ENCODE measurements around the gene AQP12A. TPM values are rescaled to one million over a fixed set of nuclear protein-coding genes. Genes with fewer than 3 reads are reported as not detected.

Gene AQP12A
- total RNA-seq, 3 donors from 2014 or later = not detected

DNA sequence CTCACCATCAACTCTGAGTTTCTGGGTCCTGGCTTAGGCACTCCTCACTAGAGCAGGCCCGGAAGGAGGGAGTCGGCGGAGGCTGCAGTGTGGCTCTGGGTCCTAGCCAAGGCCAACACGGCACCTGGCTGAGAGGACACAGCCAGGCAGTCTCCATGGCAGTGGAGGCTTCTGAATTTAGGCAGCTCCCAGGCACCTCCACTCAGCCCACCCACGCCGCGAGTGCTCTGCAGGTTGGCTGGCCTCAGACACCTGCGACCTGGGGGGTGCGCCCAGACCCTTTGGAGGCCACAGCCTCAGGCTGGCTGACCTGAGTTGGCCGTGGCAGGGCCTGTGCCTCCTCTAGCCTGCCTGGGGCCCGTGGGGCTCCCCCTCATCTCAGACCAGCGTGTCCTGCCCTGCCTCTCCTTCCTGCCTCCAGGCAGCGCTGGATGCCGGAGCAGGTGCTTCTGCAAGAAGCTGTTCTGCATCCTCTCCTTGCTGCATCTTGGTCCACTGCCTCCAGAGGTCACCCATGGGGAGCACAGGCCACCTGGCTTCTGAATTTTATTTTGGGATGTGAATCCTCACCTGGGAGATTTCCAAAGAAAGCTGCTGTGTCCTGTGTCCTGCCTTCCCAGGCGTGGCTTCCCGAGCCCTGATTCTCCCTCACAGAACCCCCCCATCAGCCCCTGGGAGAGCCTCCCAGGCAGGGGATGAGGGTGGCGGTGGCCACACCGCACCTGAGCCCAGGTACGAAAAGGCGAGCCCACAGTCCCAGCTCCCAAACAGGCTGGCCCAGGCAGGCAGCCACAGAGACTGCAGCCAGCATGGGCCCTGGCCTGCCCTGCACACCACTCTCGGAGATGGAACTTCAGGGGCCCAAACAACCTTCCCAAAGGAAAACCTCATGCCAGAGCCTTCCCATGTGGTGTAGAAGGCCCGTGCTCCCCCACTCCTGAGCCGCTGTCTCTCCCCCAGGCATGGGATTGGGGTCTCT lies 23.4 kb downstream of the AQP12A start:
- H3K36me3 ChIP-seq = no peaks in the 10 kb centered on the region
- intact Hi-C loops (cut with DNase I; ENCODE audit: low total_unique reads) = no loop called here
- H3K4me3 ChIP-seq = no peak overlapping the region
- no peak for TF ChIP-seq POLR2A (IDR thresholded peaks at IDR 0.05)
- TF ChIP-seq POLR2AphosphoS5 (IDR thresholded peaks at IDR 0.05) = no peak
- TF ChIP-seq CTCF (IDR thresholded peaks at IDR 0.05) = no peak
- no peaks in the 10 kb centered on the region for H3K4me1 ChIP-seq
- no peak overlapping the region for H3K27ac ChIP-seq
- peaks cover 0 to 6% of the 10 kb centered on the region in 2 donors for H3K27me3 ChIP-seq
- no peaks in the 10 kb centered on the region for H3K9me3 ChIP-seq
- DNase-seq (ENCODE audit: low spot score in 2 of 2) = no peak

GRCh38 chr2:240716130-240716798 lies 24.6 kb downstream of the AQP12A start:
- Histone ChIP-seq H3K4me3 (no peak overlapping the region), H3K36me3 (no peaks in the 10 kb centered on the region), H3K27ac (no peak overlapping the region), H3K27me3 (peaks cover 0 to 6% of the 10 kb centered on the region in 2 donors), H3K9me3 (no peaks in the 10 kb centered on the region), H3K4me1 (no peaks in the 10 kb centered on the region)
- DNase-seq (ENCODE audit: low spot score in 2 of 2) = no peak
- TF ChIP-seq CTCF (IDR thresholded peaks at IDR 0.05) (no peak), POLR2A (IDR thresholded peaks at IDR 0.05) (no peak), POLR2AphosphoS5 (IDR thresholded peaks at IDR 0.05) (no peak)
- intact Hi-C loops (cut with DNase I; ENCODE audit: low total_unique reads) = no loop called here

- H3K4me1 ChIP-seq = no peaks in the 10 kb centered on the region
- peaks cover 0 to 6% of the 10 kb centered on the region in 2 donors for H3K27me3 ChIP-seq
- no peak for TF ChIP-seq POLR2AphosphoS5 (IDR thresholded peaks at IDR 0.05)
- no peak overlapping the region for H3K4me3 ChIP-seq
- intact Hi-C loops (cut with DNase I; ENCODE audit: low total_unique reads) = no loop called here
- no peaks in the 10 kb centered on the region for H3K9me3 ChIP-seq
- no peak overlapping the region for H3K27ac ChIP-seq
- no peaks in the 10 kb centered on the region for H3K36me3 ChIP-seq
- DNase-seq (ENCODE audit: low spot score in 2 of 2) = no peak
Measured at GRCh38 chr2:240717181-240717641, 25.5 kb downstream of the AQP12A start.

DNA sequence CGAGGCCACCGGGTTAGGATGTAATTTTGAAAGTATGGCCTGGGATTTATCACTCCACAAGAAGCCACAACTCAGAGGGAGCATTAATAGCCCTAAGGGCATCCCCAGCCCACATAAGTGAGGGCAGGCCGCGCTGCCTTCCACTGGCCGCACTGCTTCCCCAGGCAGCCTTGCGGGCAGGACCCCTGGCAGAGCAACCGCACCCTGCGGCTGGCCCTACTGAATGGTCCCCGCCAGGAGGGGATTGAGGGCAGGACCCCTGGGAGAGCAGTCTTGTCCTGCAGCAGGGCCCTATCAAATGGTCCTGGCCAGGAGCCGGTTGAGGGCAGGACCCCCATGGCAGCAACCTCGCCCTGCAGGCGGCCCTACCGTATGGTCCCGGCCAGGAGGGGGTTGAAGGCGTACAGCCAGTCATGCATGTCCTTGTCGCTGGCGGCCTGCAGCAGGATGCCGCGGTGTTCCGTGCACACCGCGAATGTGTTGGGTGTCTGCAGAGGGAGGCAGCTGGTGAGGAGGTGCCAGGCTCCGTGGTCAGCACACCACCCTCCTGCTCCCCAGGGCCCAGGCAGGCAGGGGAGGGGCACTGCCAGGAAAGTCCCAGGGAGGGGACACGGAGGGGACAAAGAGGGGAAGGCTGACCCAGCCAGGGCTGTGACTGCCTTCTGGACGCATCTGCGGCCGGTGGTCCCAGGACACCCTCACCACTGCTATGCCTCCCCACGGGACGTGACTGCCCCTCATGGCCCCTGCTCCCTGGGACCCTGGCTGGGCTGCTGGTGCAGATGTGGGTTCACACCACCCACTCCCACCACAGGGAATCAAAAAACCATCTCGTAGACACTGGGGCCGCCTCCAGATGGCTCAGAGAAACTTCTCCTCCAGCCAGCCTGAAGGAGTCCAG lies 26.3 kb downstream of the AQP12A start:
- intact Hi-C loops (cut with DNase I; ENCODE audit: low total_unique reads) = no loop called here
- no peak overlapping the region for H3K27ac ChIP-seq

More for the DNA sequence above, 26.3 kb downstream of the AQP12A start:
- no peaks in the 10 kb centered on the region for H3K9me3 ChIP-seq
- TF ChIP-seq POLR2AphosphoS5 (IDR thresholded peaks at IDR 0.05) = no peak
- no peak for TF ChIP-seq POLR2A (IDR thresholded peaks at IDR 0.05)
- TF ChIP-seq CTCF (IDR thresholded peaks at IDR 0.05) = no peak
- H3K27me3 ChIP-seq = peaks cover 0 to 6% of the 10 kb centered on the region in 2 donors
- H3K36me3 ChIP-seq = no peaks in the 10 kb centered on the region
- no peak overlapping the region for H3K4me3 ChIP-seq
- no peaks in the 10 kb centered on the region for H3K4me1 ChIP-seq
- no peak for DNase-seq (ENCODE audit: low spot score in 2 of 2)
